ENCODE measurements around the gene TMIGD2.
"Not testable (repeated sequence)": the region's sequence is repeated elsewhere in the genome, so short reads cannot be mapped to it uniquely, and the experiment has no call there.

The TMIGD2 gene

GRCh38 chr19:4295972-4296771 lies 6.0 kb downstream of the TMIGD2 start:
- no peak for DNase-seq (ENCODE audit: low read depth)

- DNase-seq (ENCODE audit: low read depth) = no peak
Observed at GRCh38 chr19:4294389-4294788, 7.8 kb downstream of the TMIGD2 start.

- DNase-seq (ENCODE audit: low read depth) = no peak
Observed at GRCh38 chr19:4292515-4292914, 9.7 kb downstream of the TMIGD2 start.

- no peak for DNase-seq (ENCODE audit: low read depth)
Observed at GRCh38 chr19:4291184-4291732, 10.9 kb downstream of the TMIGD2 start.

- no peak for DNase-seq (ENCODE audit: low read depth)
Observed at GRCh38 chr19:4288091-4288777, 14.0 kb downstream of the TMIGD2 start.

GRCh38 chr19:4286141-4286540 lies 16.0 kb downstream of the TMIGD2 start:
- DNase-seq (ENCODE audit: low read depth) = not testable (repeated sequence)

- DNase-seq (ENCODE audit: low read depth) = no peak
Observed at GRCh38 chr19:4284974-4285373, 17.2 kb downstream of the TMIGD2 start.

GRCh38 chr19:4284176-4284958 lies 17.8 kb downstream of the TMIGD2 start:
- DNase-seq (ENCODE audit: low read depth) = no peak

GRCh38 chr19:4279530-4280422 lies 22.4 kb downstream of the TMIGD2 start:
- no peak for DNase-seq (ENCODE audit: low read depth)

GRCh38 chr19:4279267-4279529 lies 23.0 kb downstream of the TMIGD2 start:
- no peak for DNase-seq (ENCODE audit: low read depth)

- DNase-seq (ENCODE audit: low read depth) = no peak
Observed at GRCh38 chr19:4278419-4279266, 23.5 kb downstream of the TMIGD2 start, which contains the start of gene SHD. TSS of gene SHD (plus strand) at chr19:4279266. CDS start at chr19:4280064, 798 bp downstream.

- DNase-seq (ENCODE audit: low read depth) = no peak
Observed at GRCh38 chr19:4278010-4278409, 24.2 kb downstream of the TMIGD2 start.

GRCh38 chr19:4277191-4277696 lies 24.9 kb downstream of the TMIGD2 start:
- DNase-seq (ENCODE audit: low read depth) = no peak

- DNase-seq (ENCODE audit: low read depth) = not testable (repeated sequence)
Observed at GRCh38 chr19:4274321-4274686, 27.9 kb downstream of the TMIGD2 start.

- no peak for DNase-seq (ENCODE audit: low read depth)
Observed at GRCh38 chr19:4272894-4273293, 29.3 kb downstream of the TMIGD2 start.

- DNase-seq (ENCODE audit: low read depth) = no peak
Observed at GRCh38 chr19:4268816-4269430, 33.3 kb downstream of the TMIGD2 start.

- DNase-seq (ENCODE audit: low read depth) = no peak
Observed at GRCh38 chr19:4267901-4268815, 34.0 kb downstream of the TMIGD2 start.

GRCh38 chr19:4267101-4267900 lies 34.9 kb downstream of the TMIGD2 start:
- DNase-seq (ENCODE audit: low read depth) = peak; percentile 50
